ENCODE data around the gene APBA3. TPM values are rescaled to one million over a fixed set of nuclear protein-coding genes. Genes with fewer than 3 reads are reported as not detected.

The APBA3 gene
- total and polyA plus RNA-seq, 2 of the 4 experiments (the other 2 are of a cell fraction): 9.5 to 18.4 TPM

- in situ Hi-C loops (cut with MboI; ENCODE audit: low sequenced_read_pairs): no loop called here
- Histone ChIP-seq H3K4ac (ENCODE audit: low read depth, low read length) (no peak overlapping the region), H3K27ac (ENCODE audit: insufficient read depth, low read length) (no peak overlapping the region), H2AK9ac (replicated peaks; ENCODE audit: low read depth, low read length, poor library complexity) (no peak overlapping the region), H3K9ac (ENCODE audit: low read depth, low read length) (no peak overlapping the region), H2BK20ac (ENCODE audit: low read depth, low read length) (no peak overlapping the region), H2AFZ (replicated peaks; ENCODE audit: low read length, poor library complexity) (no peak overlapping the region), H3K4me3 (ENCODE audit: insufficient read depth, low read depth, low read length) (no peak overlapping the region), H3K18ac (ENCODE audit: low read depth, low read length) (no peak overlapping the region), H3K9me1 (ENCODE audit: insufficient read depth, low read length) (no peaks in the 10 kb centered on the region), H4K91ac (ENCODE audit: insufficient read depth, low read depth, low read length) (no peak overlapping the region), H3K56ac (ENCODE audit: extremely low read depth, insufficient read depth, low read length) (no peak overlapping the region), H3K4me1 (ENCODE audit: control insufficient read depth, insufficient read depth, low read length) (no peaks in the 10 kb centered on the region), H2AK5ac (ENCODE audit: low read depth, low read length) (no peak overlapping the region), H4K20me1 (ENCODE audit: insufficient read depth, low read length) (no peaks in the 10 kb centered on the region), H4K8ac (ENCODE audit: low read depth in 2 of 2, low read length in 2 of 2) (no peak overlapping the region), H3K9me3 (ENCODE audit: control insufficient read depth, insufficient read depth, low read length) (no peaks in the 10 kb centered on the region), H2BK120ac (ENCODE audit: low read depth, low read length) (no peak overlapping the region), H3K4me2 (ENCODE audit: low read depth, low read length) (no peak overlapping the region), H2BK15ac (ENCODE audit: low read depth, low read length) (no peak overlapping the region), H3K14ac (replicated peaks; ENCODE audit: low read depth, low read length) (no peak overlapping the region), H3K27me3 (ENCODE audit: control insufficient read depth, insufficient read depth, low read length) (0 out of 2 replicates have a peak, but pooled peaks cover 2% of the 10 kb centered on the region), H3K79me1 (ENCODE audit: low read depth in 1 of 2, low read length in 2 of 2) (peaks cover 5 to 9% of the 10 kb centered on the region in 2 experiments; a peak in 2 of 4 replicates), H3K23ac (ENCODE audit: low read depth, low read length) (no peak overlapping the region), H3K36me3 (ENCODE audit: control insufficient read depth, insufficient read depth, low read length) (peaks cover 27% of the 10 kb centered on the region), H2BK5ac (ENCODE audit: low read depth, low read length, poor library complexity, severe bottlenecking) (no peak overlapping the region), H4K5ac (ENCODE audit: low read depth, low read length) (no peak overlapping the region)
- ChIA-PET CTCF (no interaction called here), POLR2A (ENCODE audit: unreplicated experiment) (interaction anchor here (0.6 kb wide), 1 partner anchor 48 kb away, joined by 11 read pairs; no protein-coding TSS in a partner anchor)
- dilution Hi-C loops (cut with HindIII; ENCODE audit: low sequenced_read_pairs, unreplicated experiment): no loop called here
- intact Hi-C loops (cut with micrococcal nuclease): no loop called here
- 80% methylated on average over 5 of the region's 7 CpGs; no CpG with 5 or more reads in 1 of the 2 experiments for WGBS, 2 experiments (ENCODE audit: extremely low coverage in 2 of 2, insufficient read length in 1 of 2)
- DNase-seq (no peak), ATAC-seq (ENCODE audit: low read depth) (no peak)
- TF ChIP-seq NFE2L2 (IDR thresholded peaks at IDR 0.05; ENCODE audit: low read depth, low read length) (no peak), RCOR1 (IDR thresholded peaks at IDR 0.05; ENCODE audit: insufficient replicate concordance, low read length) (no peak), BHLHE40 (IDR thresholded peaks at IDR 0.05; ENCODE audit: low read depth, low read length) (no peak), CTCF (conservative IDR thresholded peaks at IDR 0.05; ENCODE audit: low read depth, low read length) (no peak), MAZ (IDR thresholded peaks at IDR 0.05; ENCODE audit: borderline replicate concordance, low read depth, low read length) (no peak)
- BruUV-seq (replicated peaks): no TSS peak
Measured at GRCh38 chr19:3768748-3769099, 7.2 kb upstream of the APBA3 start.
